K562 (cell line): Measurements from ENCODE around the gene MRTFB. TPM values are rescaled to one million over a fixed set of nuclear protein-coding genes. Genes with fewer than 3 reads are reported as not detected.

Experiments
- ATAC-seq: fragments of 200-7000 bp; cut with Tn5 transposase; 3 replicates; pipeline ENCODE4 v1.9.1; 2020; ENCODE audit warnings: moderate library complexity
- BruUV-seq: library from RNA; stranded (reverse); fragments of 400-500 nt; replicated peaks from 2 replicates; lab custom pipeline; 2021; lab: Mats Ljungman, UMichigan
- CTCF ChIA-PET: fragments of 300-600 bp; formaldehyde crosslinking; extraction: SDS; loops from one replicate; lab custom pipeline; 2021; ENCODE audit warnings: low intra/inter-chr PET ratio; lab: Yijun Ruan, JAX
- POLR2A ChIA-PET: fragments of 300-600, 350-650 bp; sonication (Branson Sonifier 250); formaldehyde crosslinking; extraction: SDS; loops from one replicate; lab custom pipeline; 2021; ENCODE audit warnings: antibody characterized with exemption, inconsistent platforms; lab: Yijun Ruan, JAX
- DNase-seq, 4 experiments: peaks; one replicate each; pipeline versions ENCODE4 v3.0.0 to v3.0.0-alpha.2; 2011 to 2018; ENCODE audit warnings: low spot score in 3 of 4, mixed read lengths in 3 of 4; ENCODE audit errors: extremely low read depth in 1 of 4
- FAIRE-seq: peaks from 2 replicates; lab custom pipeline; 2011; peaks lifted over from hg19 to GRCh38; lab: Jason Lieb, UNC
- H2AFZ ChIP-seq: 2 replicates; pipeline ENCODE4 v1.6.0; 2011; ENCODE audit warnings: low read depth, low read length, control low read depth, inconsistent platforms
- H3K27ac ChIP-seq: fragments of 200-600 bp; 3 replicates; pipeline ENCODE4 v1.8.0; 2011; ENCODE audit warnings: low read depth, mild to moderate bottlenecking, control low read depth, inconsistent platforms, low read length, moderate library complexity, mixed read lengths; ENCODE audit errors: extremely low read depth
- H3K27me3 ChIP-seq, 2 experiments: fragments of 300-600 bp in 1 of 2; 2 replicates in 1 of 2; 3 replicates in 1 of 2; pipeline versions ENCODE4 v1.6.0 to v1.8.0; 2011; ENCODE audit warnings: inconsistent platforms in 2 of 2, low read length in 2 of 2, mild to moderate bottlenecking in 1 of 2, mixed read lengths in 1 of 2, moderate library complexity in 1 of 2; ENCODE audit not compliant: control insufficient read depth in 2 of 2, insufficient read depth in 2 of 2
- H3K36me3 ChIP-seq: fragments of 300-600 bp; 3 replicates; pipeline ENCODE4 v1.8.0; 2011; ENCODE audit warnings: mild to moderate bottlenecking, low read length, inconsistent platforms; ENCODE audit not compliant: control insufficient read depth, insufficient read depth
- H3K4me1 ChIP-seq, 2 experiments: fragments of 200-600 bp in 1 of 2; replicated peaks in 1 of 2; 2 replicates in 1 of 2; 3 replicates in 1 of 2; pipeline versions ENCODE4 v1.5.1 to v1.8.0; 2011; ENCODE audit warnings: inconsistent platforms in 2 of 2, low read length in 2 of 2, mild to moderate bottlenecking in 1 of 2, mixed read lengths in 1 of 2, moderate library complexity in 1 of 2; ENCODE audit not compliant: control insufficient read depth in 2 of 2, insufficient read depth in 2 of 2
- H3K4me2 ChIP-seq: 2 replicates; pipeline ENCODE4 v1.6.1; 2011; ENCODE audit warnings: low read length, control low read depth, inconsistent platforms, mixed read lengths; ENCODE audit not compliant: insufficient read depth
- H3K4me3 ChIP-seq: fragments of 200-600 bp; sonication (generic), shearing (Covaris generic); 2 replicates; pipeline ENCODE4 v1.5.1; 2016; ENCODE audit warnings: control low read depth, inconsistent platforms
- H3K79me2 ChIP-seq: fragments of 200-600 bp; 3 replicates; pipeline ENCODE4 v1.8.0; 2011; ENCODE audit warnings: low read length, inconsistent platforms; ENCODE audit not compliant: control insufficient read depth, insufficient read depth
- H3K9ac ChIP-seq, 2 experiments: 2 replicates each; pipeline versions ENCODE4 v1.6.0 to v1.6.1; 2011; ENCODE audit warnings: low read depth in 2 of 2, low read length in 2 of 2, control low read depth in 1 of 2, inconsistent platforms in 1 of 2, mild to moderate bottlenecking in 1 of 2, mixed read lengths in 1 of 2; ENCODE audit not compliant: insufficient read depth in 1 of 2
- H3K9me1 ChIP-seq: one replicate; pipeline ENCODE4 v1.6.0; 2011; ENCODE audit warnings: inconsistent platforms, mild to moderate bottlenecking, low read length, moderate library complexity; ENCODE audit not compliant: control insufficient read depth, insufficient read depth
- H3K9me3 ChIP-seq: replicated peaks from 2 replicates; pipeline ENCODE4 v1.5.1; 2011; ENCODE audit warnings: low read depth, low read length, inconsistent platforms; ENCODE audit not compliant: control insufficient read depth, insufficient read depth
- H4K20me1 ChIP-seq: replicated peaks from 2 replicates; pipeline ENCODE4 v1.6.1; 2011; ENCODE audit warnings: low read length, inconsistent platforms, mixed read lengths; ENCODE audit not compliant: control insufficient read depth, insufficient read depth
- ATF4 ChIP-seq: fragments of 450-650 bp; formaldehyde crosslinking; IDR thresholded peaks from 2 replicates; pipeline ENCODE4 v1.4.0; 2022; ENCODE audit warnings: mild to moderate bottlenecking, moderate library complexity
- ATF7 ChIP-seq: fragments of 450-650 bp; IDR thresholded peaks from 2 replicates; pipeline ENCODE4 v1.7.1; 2014; ENCODE audit warnings: mild to moderate bottlenecking, moderate library complexity
- CHD2 ChIP-seq: IDR thresholded peaks from 2 replicates; pipeline ENCODE4 v1.6.1; 2011; ENCODE audit warnings: low read depth, low read length
- IFI16 ChIP-seq: fragments of 250-450 bp; sonication (Bioruptor Pico); IDR thresholded peaks from 2 replicates; pipeline ENCODE4 v2.1.2; 2022; ENCODE audit warnings: mild to moderate bottlenecking, inconsistent platforms
- LEF1 ChIP-seq: fragments of 450-650 bp; IDR thresholded peaks from 2 replicates; pipeline ENCODE4 v1.6.1; 2016; ENCODE audit warnings: mild to moderate bottlenecking
- PHB2 ChIP-seq: fragments of 450-650 bp; IDR thresholded peaks from 2 replicates; pipeline ENCODE4 v1.6.1; 2017; ENCODE audit warnings: low read depth
- RBM17 ChIP-seq: fragments of 200-400 bp; formaldehyde crosslinking; IDR thresholded peaks from 2 replicates; pipeline ENCODE4 v1.6.1; 2017; ENCODE audit warnings: low read depth, mild to moderate bottlenecking, low read length, borderline replicate concordance
- SETDB1 ChIP-seq: IDR thresholded peaks from one replicate; pipeline ENCODE4 v1.6.1; 2012; ENCODE audit warnings: low read length, control low read depth, inconsistent platforms
- SMARCE1 ChIP-seq: fragments of 450-650 bp; IDR thresholded peaks from 2 replicates; pipeline ENCODE4 v1.7.1; 2016; ENCODE audit warnings: mild to moderate bottlenecking
- SP2 ChIP-seq: IDR thresholded peaks from 2 replicates; pipeline ENCODE4 v1.6.1; 2011; ENCODE audit warnings: mild to moderate bottlenecking, low read depth, low read length, moderate library complexity; ENCODE audit not compliant: poor library complexity, severe bottlenecking; ENCODE audit errors: extremely low read depth
- TARDBP ChIP-seq: fragments of 450-650 bp; IDR thresholded peaks from 2 replicates; pipeline ENCODE4 v1.6.1; 2016
- XRCC5 ChIP-seq: fragments of 200-400 bp; formaldehyde crosslinking; IDR thresholded peaks from 2 replicates; pipeline ENCODE4 v1.6.1; 2017; ENCODE audit warnings: low read depth, mild to moderate bottlenecking, low read length
- YBX1 ChIP-seq: fragments of 450-650 bp; IDR thresholded peaks from 2 replicates; pipeline ENCODE4 v1.7.1; 2016; ENCODE audit warnings: mild to moderate bottlenecking
- ZC3H8 ChIP-seq: fragments of 450-650 bp; IDR thresholded peaks from 2 replicates; pipeline ENCODE4 v1.6.1; 2017
- WGBS: fragments of 100-300 bp; shearing (Covaris generic); methylation state at CpG from one replicate; pipeline ENCODE4 v1.1.6; 2016; ENCODE audit warnings: low coverage, mixed read lengths; ENCODE audit not compliant: insufficient coverage; ENCODE audit errors: missing lambda C conversion rate; 5-methylcytosine and 5-hydroxymethylcytosine counted together
- in situ Hi-C: fragments of 300-500 bp; cut with MboI; formaldehyde crosslinking; loops from 4 replicates; pipeline ENCODE4 v1.15.0; 2018; ENCODE audit warnings: inconsistent platforms, mixed read lengths
- intact Hi-C: fragments of 100-400 bp; cut with micrococcal nuclease; formaldehyde crosslinking; loops from 2 replicates; pipeline ENCODE4 v1.14.2; 2022
- polyA plus RNA-seq, 8 experiments: library from polyadenylated mRNA; depleted of rRNA in 4 of 8; stranded (reverse) in 5 of 8; unstranded in 3 of 8; fragments of >200 nt; fragmentation: Nextera tagmentation in 2 of 8; fragmentation: Illumina TruSeq in 1 of 8; extraction: Ambion mirVana in 2 of 8; extraction: Trizol in 1 of 8; gene quantifications; 2 replicates each; pipeline versions ENCODE4 v1.2.1 to v1.2.3, GENCODE V29; 2011 to 2014; ENCODE audit warnings: inconsistent platforms in 1 of 8, missing spikeins in 1 of 8
- total RNA-seq, 7 experiments: library from RNA; depleted of rRNA in 6 of 7; stranded (reverse); fragments of >200 nt in 6 of 7; fragmentation: Illumina TruSeq in 2 of 7; extraction: Trizol in 2 of 7; gene quantifications; 2 replicates each; pipeline versions ENCODE4 v1.2.1 to v1.2.3, GENCODE V29; 2011 to 2021; ENCODE audit warnings: low replicate concordance in 1 of 7
- TF ChIP-seq, protein P1 (sequence below): fragments of 250-450 bp; sonication (Bioruptor Pico); IDR thresholded peaks from 2 replicates; pipeline ENCODE4 v1.6.1; 2021; ENCODE audit warnings: mild to moderate bottlenecking
- TF ChIP-seq, protein P2 (sequence below): sonication (generic); formaldehyde crosslinking; IDR thresholded peaks from 2 replicates; pipeline ENCODE4 v1.8.1; 2023; ENCODE audit warnings: mild to moderate bottlenecking, missing genetic modification reagents, moderate library complexity

MRTFB gene
- total and polyA plus RNA-seq, 9 of the 15 experiments (the other 6 are each of a cell fraction or from before 2014, with no cell fraction given) = 2.2 to 12.7 (median 7.0) TPM

GRCh38 chr16:14199624-14200023 is 128.5 kb downstream of the MRTFB start:
- Histone ChIP-seq H3K9me1 (no peaks in the 10 kb centered on the region), H3K4me2 (no peak overlapping the region), H2AFZ (no peak overlapping the region), H3K4me1 (no peaks in the 10 kb centered on the region), H4K20me1 (no peaks in the 10 kb centered on the region), H3K79me2 (no peaks in the 10 kb centered on the region)
- intact Hi-C loops (no loop called here), in situ Hi-C loops (no loop called here)
- TF ChIP-seq PHB2 = no peak
- no peak for TF ChIP-seq RBM17
- no peak for TF ChIP-seq ATF4 (CRISPR knock-in tag)
- no peak for TF ChIP-seq SMARCE1
- TF ChIP-seq, protein P1, sequence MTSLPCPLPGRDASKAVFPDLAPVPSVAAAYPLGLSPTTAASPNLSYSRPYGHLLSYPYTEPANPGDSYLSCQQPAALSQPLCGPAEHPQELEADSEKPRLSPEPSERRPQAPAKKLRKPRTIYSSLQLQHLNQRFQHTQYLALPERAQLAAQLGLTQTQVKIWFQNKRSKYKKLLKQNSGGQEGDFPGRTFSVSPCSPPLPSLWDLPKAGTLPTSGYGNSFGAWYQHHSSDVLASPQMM (CRISPR knock-in tag) = no peak
- TF ChIP-seq XRCC5 = no peak
- TF ChIP-seq CHD2 = no peak
- TF ChIP-seq SETDB1 = no peak
- no peak for TF ChIP-seq LEF1
- no peak for TF ChIP-seq SP2
- no peak for TF ChIP-seq ATF7
- no peak for TF ChIP-seq TARDBP
- no peak for TF ChIP-seq IFI16 (CRISPR knock-in tag)
- TF ChIP-seq, protein P2, sequence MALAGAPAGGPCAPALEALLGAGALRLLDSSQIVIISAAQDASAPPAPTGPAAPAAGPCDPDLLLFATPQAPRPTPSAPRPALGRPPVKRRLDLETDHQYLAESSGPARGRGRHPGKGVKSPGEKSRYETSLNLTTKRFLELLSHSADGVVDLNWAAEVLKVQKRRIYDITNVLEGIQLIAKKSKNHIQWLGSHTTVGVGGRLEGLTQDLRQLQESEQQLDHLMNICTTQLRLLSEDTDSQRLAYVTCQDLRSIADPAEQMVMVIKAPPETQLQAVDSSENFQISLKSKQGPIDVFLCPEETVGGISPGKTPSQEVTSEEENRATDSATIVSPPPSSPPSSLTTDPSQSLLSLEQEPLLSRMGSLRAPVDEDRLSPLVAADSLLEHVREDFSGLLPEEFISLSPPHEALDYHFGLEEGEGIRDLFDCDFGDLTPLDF (CRISPR knock-in tag) = no peak
- TF ChIP-seq YBX1 = no peak
- TF ChIP-seq ZC3H8 = no peak
- TF ChIP-seq, all 486 proteins: peak for 0
- no peak overlapping the region for H3K9ac ChIP-seq
- no peaks in the 10 kb centered on the region for H3K36me3 ChIP-seq
- WGBS = 85% methylated on average over 1 of the region's 1 CpG
- H3K27me3 ChIP-seq = no peaks in the 10 kb centered on the region
- no peak for DNase-seq
- H3K4me3 ChIP-seq = no peak overlapping the region
- FAIRE-seq = no peak
- no TSS peak for BruUV-seq
- ChIA-PET POLR2A (no interaction called here), CTCF (no interaction called here)
- H3K9me3 ChIP-seq = no peaks in the 10 kb centered on the region
- no peak overlapping the region for H3K27ac ChIP-seq
- no peak for ATAC-seq
